GM12878 (cell line): Measurements from ENCODE around the gene GRK1.

ENCODE experiments used
- ATF2 ChIP-seq: IDR thresholded peaks from 2 replicates; pipeline ENCODE4 v1.6.1; 2012; ENCODE audit warnings: low read length, inconsistent platforms
- BRCA1 ChIP-seq: IDR thresholded peaks from 2 replicates; pipeline ENCODE4 v1.6.1; 2011; ENCODE audit warnings: low read depth, low read length, improper control_type of control experiment
- CTCF ChIP-seq, 3 experiments: IDR thresholded peaks in 2 of 3; conservative IDR thresholded peaks in 1 of 3; 2 replicates each; pipeline ENCODE4 v1.5.1; 2011; ENCODE audit warnings: low read depth in 3 of 3, low read length in 3 of 3, mild to moderate bottlenecking in 3 of 3, control low read depth in 2 of 3, moderate library complexity in 2 of 3, inconsistent platforms in 1 of 3, mixed read lengths in 1 of 3; ENCODE audit not compliant: control insufficient read depth in 2 of 3, insufficient read depth in 1 of 3; ENCODE audit errors: extremely low read depth in 1 of 3
- EP300 ChIP-seq, 2 experiments: fragments of 150-350 bp in 1 of 2; IDR thresholded peaks; 2 replicates each; pipeline ENCODE4 v1.6.1; 2011 to 2012; ENCODE audit warnings: low read depth in 2 of 2, low read length in 2 of 2, borderline replicate concordance in 1 of 2, improper control_type of control experiment in 1 of 2, inconsistent platforms in 1 of 2; ENCODE audit not compliant: control insufficient read depth in 1 of 2
- HDAC6 ChIP-seq: fragments of 200-600 bp; sonication (generic); IDR thresholded peaks from one replicate; pipeline ENCODE4 v1.8.0; 2017; ENCODE audit warnings: antibody characterized with exemption; ENCODE audit not compliant: unreplicated experiment
- KDM1A ChIP-seq: fragments of 200-600 bp; sonication (generic); IDR thresholded peaks from 2 replicates; pipeline ENCODE4 v1.6.1; 2016; ENCODE audit warnings: borderline replicate concordance
- MAX ChIP-seq: IDR thresholded peaks from 2 replicates; pipeline ENCODE4 v1.6.1; 2012; ENCODE audit warnings: low read depth, low read length, improper control_type of control experiment
- PKNOX1 ChIP-seq: fragments of 450-650 bp; IDR thresholded peaks from 2 replicates; pipeline ENCODE4 v1.6.1; 2016; ENCODE audit warnings: mild to moderate bottlenecking
- PRDM15 ChIP-seq: fragments of 450-650 bp; formaldehyde crosslinking; IDR thresholded peaks from 2 replicates; pipeline ENCODE4 v1.4.0; 2020; ENCODE audit warnings: mild to moderate bottlenecking, moderate library complexity
- USF1 ChIP-seq: IDR thresholded peaks from 2 replicates; pipeline ENCODE4 v1.6.1; 2011; ENCODE audit warnings: borderline replicate concordance, low read depth, mild to moderate bottlenecking, moderate library complexity, mixed read lengths, low read length; ENCODE audit not compliant: insufficient read depth; ENCODE audit errors: extremely low read length
- YY1 ChIP-seq: IDR thresholded peaks from 2 replicates; pipeline ENCODE4 v1.6.1; 2011; ENCODE audit warnings: low read depth, mild to moderate bottlenecking, low read length
- ZNF274 ChIP-seq: IDR thresholded peaks from one replicate; pipeline ENCODE4 v1.8.0; 2011; ENCODE audit not compliant: insufficient read length, insufficient read depth
- ZNF592 ChIP-seq: fragments of 450-650 bp; IDR thresholded peaks from 2 replicates; pipeline ENCODE4 v1.6.1; 2017; ENCODE audit warnings: mild to moderate bottlenecking, moderate library complexity

GRCh38 chr13:113735750-113736149 lies 68.7 kb downstream of the GRK1 start:
- TF ChIP-seq CTCF (IDR thresholded peaks at IDR 0.05 in 2 of 3, conservative IDR thresholded peaks at IDR 0.05 in 1 of 3; ENCODE audit: control insufficient read depth in 2 of 3, extremely low read depth in 1 of 3, insufficient read depth in 1 of 3, low read depth in 3 of 3, low read length in 3 of 3) (no peak), ZNF592 (no peak), USF1 (no peak), ATF2 (no peak), PRDM15 (CRISPR knock-in tag) (no peak), BRCA1 (no peak), ZNF274 (no peak), HDAC6 (no peak), PKNOX1 (no peak), YY1 (no peak), EP300 (IDR thresholded peaks at IDR 0.05; ENCODE audit: borderline replicate concordance in 1 of 2, control insufficient read depth in 1 of 2, low read depth in 2 of 2, low read length in 2 of 2) (no peak), KDM1A (no peak), MAX (no peak)
